Measurements from ENCODE around the gene GABPB1.

The GABPB1 gene

DNA sequence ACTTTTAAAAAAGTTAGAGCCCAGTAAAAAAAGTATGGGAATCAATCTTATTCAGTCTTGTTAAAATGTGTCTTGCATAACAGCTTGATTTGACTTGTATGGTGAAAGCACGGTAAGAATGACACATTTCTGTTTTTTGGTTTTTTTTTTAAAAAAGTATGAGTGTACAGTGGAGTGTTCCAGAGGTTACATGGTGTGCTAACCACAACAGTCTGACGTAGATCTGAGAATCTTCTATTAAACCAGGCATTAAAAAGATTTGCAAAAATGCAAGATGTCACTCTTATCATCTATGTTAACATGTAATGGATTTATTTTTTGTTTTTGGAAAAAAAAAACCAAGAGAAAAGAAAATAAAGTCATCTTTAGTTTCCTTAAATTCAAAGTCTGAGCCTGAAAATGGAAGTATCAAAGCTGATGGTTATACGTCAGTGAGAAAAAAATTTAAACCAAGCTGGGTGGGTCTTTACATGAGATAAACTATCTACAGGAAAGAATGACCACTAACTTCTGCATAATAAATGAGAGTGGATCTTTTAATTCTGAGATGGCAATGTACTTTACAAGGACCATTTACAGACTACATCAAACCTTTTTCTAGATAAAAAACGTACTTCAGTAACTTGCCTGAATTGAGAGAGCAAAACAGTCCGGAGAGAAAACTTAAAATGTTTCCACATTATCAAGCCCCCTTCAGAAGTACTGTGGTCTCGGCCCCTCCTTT is 1.6 kb downstream of the GABPB1 start:
- H3K27ac ChIP-seq (ENCODE audit: low read length): peak overlapping the region; percentile 88
- H3K79me2 ChIP-seq (ENCODE audit: low read length): peaks cover 94% of the 10 kb centered on the region
- peak overlapping the region; percentile 70 for H3K4me2 ChIP-seq (ENCODE audit: low read length)
- no peak for TF ChIP-seq EZH2phosphoT487 (IDR thresholded peaks at IDR 0.05; ENCODE audit: low read depth)
- TF ChIP-seq, protein P1, sequence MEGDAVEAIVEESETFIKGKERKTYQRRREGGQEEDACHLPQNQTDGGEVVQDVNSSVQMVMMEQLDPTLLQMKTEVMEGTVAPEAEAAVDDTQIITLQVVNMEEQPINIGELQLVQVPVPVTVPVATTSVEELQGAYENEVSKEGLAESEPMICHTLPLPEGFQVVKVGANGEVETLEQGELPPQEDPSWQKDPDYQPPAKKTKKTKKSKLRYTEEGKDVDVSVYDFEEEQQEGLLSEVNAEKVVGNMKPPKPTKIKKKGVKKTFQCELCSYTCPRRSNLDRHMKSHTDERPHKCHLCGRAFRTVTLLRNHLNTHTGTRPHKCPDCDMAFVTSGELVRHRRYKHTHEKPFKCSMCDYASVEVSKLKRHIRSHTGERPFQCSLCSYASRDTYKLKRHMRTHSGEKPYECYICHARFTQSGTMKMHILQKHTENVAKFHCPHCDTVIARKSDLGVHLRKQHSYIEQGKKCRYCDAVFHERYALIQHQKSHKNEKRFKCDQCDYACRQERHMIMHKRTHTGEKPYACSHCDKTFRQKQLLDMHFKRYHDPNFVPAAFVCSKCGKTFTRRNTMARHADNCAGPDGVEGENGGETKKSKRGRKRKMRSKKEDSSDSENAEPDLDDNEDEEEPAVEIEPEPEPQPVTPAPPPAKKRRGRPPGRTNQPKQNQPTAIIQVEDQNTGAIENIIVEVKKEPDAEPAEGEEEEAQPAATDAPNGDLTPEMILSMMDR (IDR thresholded peaks at IDR 0.05; ENCODE audit: low read depth, low read length): no peak
- H3K9me3 ChIP-seq (ENCODE audit: insufficient read depth, low read length): no peaks in the 10 kb centered on the region
- H4K20me1 ChIP-seq (ENCODE audit: insufficient read depth, low read length): peaks cover 31% of the 10 kb centered on the region
- no peaks in the 10 kb centered on the region for H3K27me3 ChIP-seq (ENCODE audit: low read depth, low read length)
- peaks cover 26% of the 10 kb centered on the region for H3K36me3 ChIP-seq (replicated peaks; ENCODE audit: low read depth, low read length)
- H3K4me1 ChIP-seq (ENCODE audit: low read length): peaks cover 34% of the 10 kb centered on the region
- no peak overlapping the region for H2AFZ ChIP-seq (ENCODE audit: low read depth, low read length)
- H3K9ac ChIP-seq (ENCODE audit: low read length): peak overlapping the region; percentile 97
- peak overlapping the region; percentile 96 for H3K4me3 ChIP-seq (ENCODE audit: low read length)

DNA sequence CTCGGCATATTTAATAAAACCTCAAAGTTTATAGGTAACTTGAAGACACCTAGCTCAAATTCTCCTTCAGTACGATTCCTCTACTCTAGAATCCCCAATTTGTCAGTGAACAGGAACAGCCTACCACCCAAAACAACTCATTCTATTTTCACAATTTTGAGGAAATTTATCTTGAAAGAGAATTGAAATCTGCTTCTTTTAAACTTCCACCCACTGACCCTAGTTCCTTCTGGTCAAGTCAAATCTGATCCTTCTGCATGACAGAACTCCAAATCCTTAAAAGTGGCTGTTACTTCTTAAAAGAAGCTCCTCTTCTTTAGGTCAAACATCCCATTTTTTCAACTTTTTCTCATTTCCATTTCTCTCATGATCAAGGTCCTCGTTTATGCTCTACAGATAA is 4.4 kb downstream of the GABPB1 start:
- peaks cover 31% of the 10 kb centered on the region for H4K20me1 ChIP-seq (ENCODE audit: insufficient read depth, low read length)
- peaks cover 99% of the 10 kb centered on the region for H3K79me2 ChIP-seq (ENCODE audit: low read length)
- H3K9me3 ChIP-seq (ENCODE audit: insufficient read depth, low read length): no peaks in the 10 kb centered on the region
- H3K27me3 ChIP-seq (ENCODE audit: low read depth, low read length): no peaks in the 10 kb centered on the region
- TF ChIP-seq, protein P1 (IDR thresholded peaks at IDR 0.05; ENCODE audit: low read depth, low read length): no peak
- no peak overlapping the region for H3K9ac ChIP-seq (ENCODE audit: low read length)
- peaks cover 10% of the 10 kb centered on the region for H3K36me3 ChIP-seq (replicated peaks; ENCODE audit: low read depth, low read length)
- H3K4me2 ChIP-seq (ENCODE audit: low read length): peak overlapping the region; percentile 8; the same call in 1 of the 2 replicates
- no peak overlapping the region for H3K27ac ChIP-seq (ENCODE audit: low read length)
- no peak overlapping the region for H3K4me3 ChIP-seq (ENCODE audit: low read length)
- H2AFZ ChIP-seq (ENCODE audit: low read depth, low read length): no peak overlapping the region
- H3K4me1 ChIP-seq (ENCODE audit: low read length): peaks cover 24% of the 10 kb centered on the region

DNA sequence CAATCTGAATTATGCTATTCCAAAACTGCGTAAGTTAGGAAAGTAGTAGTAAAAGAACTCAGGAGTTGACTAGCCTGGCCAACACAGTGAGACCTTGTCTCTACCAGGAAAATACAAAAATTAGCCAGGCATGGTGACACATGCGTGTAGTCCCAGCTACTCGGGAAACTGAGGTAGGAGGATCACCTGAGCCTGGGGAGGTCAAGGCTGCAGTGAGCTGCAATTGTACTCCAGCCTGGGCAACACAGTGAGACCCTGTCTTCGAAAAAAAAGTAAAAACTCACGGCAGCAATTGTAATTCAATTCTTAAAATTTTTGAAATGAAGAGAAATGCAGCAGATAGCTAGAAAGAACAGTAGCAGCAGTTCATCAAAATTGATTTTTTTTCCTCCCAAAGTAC is 9.7 kb downstream of the GABPB1 start:
- Histone ChIP-seq H3K9me3 (ENCODE audit: insufficient read depth, low read length) (no peaks in the 10 kb centered on the region), H3K9ac (ENCODE audit: low read length) (no peak overlapping the region), H3K27ac (ENCODE audit: low read length) (no peak overlapping the region), H3K27me3 (ENCODE audit: low read depth, low read length) (no peaks in the 10 kb centered on the region), H3K4me2 (ENCODE audit: low read length) (no peak overlapping the region), H2AFZ (ENCODE audit: low read depth, low read length) (no peak overlapping the region), H3K36me3 (replicated peaks; ENCODE audit: low read depth, low read length) (no peaks in the 10 kb centered on the region), H3K79me2 (ENCODE audit: low read length) (peaks cover 80% of the 10 kb centered on the region), H4K20me1 (ENCODE audit: insufficient read depth, low read length) (peaks cover 5% of the 10 kb centered on the region; the same call in 1 of the 2 replicates), H3K4me1 (ENCODE audit: low read length) (peaks cover 5% of the 10 kb centered on the region), H3K4me3 (ENCODE audit: low read length) (no peak overlapping the region)
- TF ChIP-seq, protein P1 (IDR thresholded peaks at IDR 0.05; ENCODE audit: low read depth, low read length): no peak
- no peak for TF ChIP-seq EZH2phosphoT487 (IDR thresholded peaks at IDR 0.05; ENCODE audit: low read depth)

DNA sequence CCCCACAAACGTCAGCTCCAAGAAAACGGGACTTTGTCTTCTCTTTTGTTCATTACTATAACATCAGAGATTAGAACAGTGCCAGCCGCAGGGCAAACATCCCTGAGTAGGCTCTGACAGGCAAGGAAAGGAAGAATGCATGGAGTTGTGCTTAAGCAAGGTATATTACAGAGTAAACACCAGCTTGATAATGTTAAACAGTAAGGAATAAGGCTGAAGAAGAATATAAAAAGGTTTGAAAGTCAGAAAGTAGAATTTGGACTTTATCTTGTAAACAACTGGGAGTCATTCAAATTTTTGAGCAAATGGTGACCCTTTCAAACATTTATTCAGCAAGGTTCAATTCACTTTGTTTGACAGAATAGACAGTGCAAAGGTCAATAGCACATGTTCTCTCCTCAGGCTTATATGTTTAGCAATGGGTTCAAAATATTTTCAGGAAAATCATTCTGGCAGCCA is 11.0 kb downstream of the GABPB1 start:
- Histone ChIP-seq H3K9me3 (ENCODE audit: insufficient read depth, low read length) (no peaks in the 10 kb centered on the region), H3K9ac (ENCODE audit: low read length) (no peak overlapping the region), H3K4me1 (ENCODE audit: low read length) (no peaks in the 10 kb centered on the region), H3K36me3 (replicated peaks; ENCODE audit: low read depth, low read length) (no peaks in the 10 kb centered on the region), H3K27ac (ENCODE audit: low read length) (no peak overlapping the region), H3K4me2 (ENCODE audit: low read length) (no peak overlapping the region), H4K20me1 (ENCODE audit: insufficient read depth, low read length) (no peaks in the 10 kb centered on the region; the same call in 1 of the 2 replicates), H2AFZ (ENCODE audit: low read depth, low read length) (no peak overlapping the region), H3K79me2 (ENCODE audit: low read length) (peaks cover 76% of the 10 kb centered on the region), H3K27me3 (ENCODE audit: low read depth, low read length) (no peaks in the 10 kb centered on the region), H3K4me3 (ENCODE audit: low read length) (no peak overlapping the region)
- TF ChIP-seq, protein P1 (IDR thresholded peaks at IDR 0.05; ENCODE audit: low read depth, low read length): no peak
- no peak for TF ChIP-seq EZH2phosphoT487 (IDR thresholded peaks at IDR 0.05; ENCODE audit: low read depth)

All from OCI-LY3 (cell line).